NCI-H1930 (cell line): Measurements from ENCODE around the gene PABPC3.

ENCODE experiments used
- DNase-seq, 2 experiments: peaks; one replicate each; lab custom pipeline; 2025; lab: John Stamatoyannopoulos, UW

PABPC3 gene

GRCh38 chr13:25112695-25113255, 16.8 kb downstream of the PABPC3 start:
- DNase-seq: no peak

- DNase-seq: peak; percentile 46 to 72
These were observed 18.3 kb downstream of the PABPC3 start for GRCh38 chr13:25114220-25114619.

- DNase-seq: no peak
These were observed 20.1 kb downstream of the PABPC3 start for GRCh38 chr13:25116044-25116443.

- DNase-seq: no peak
These were observed 21.4 kb downstream of the PABPC3 start for GRCh38 chr13:25117312-25117711.

GRCh38 chr13:25118378-25118905, 22.5 kb downstream of the PABPC3 start:
- no peak for DNase-seq

GRCh38 chr13:25130944-25131343, 35.0 kb downstream of the PABPC3 start:
- no peak for DNase-seq

GRCh38 chr13:25131881-25132420, 36.0 kb downstream of the PABPC3 start:
- DNase-seq: no peak

GRCh38 chr13:25132751-25133390, 36.9 kb downstream of the PABPC3 start:
- DNase-seq: no peak

- no peak for DNase-seq
These were observed 40.0 kb downstream of the PABPC3 start for GRCh38 chr13:25135896-25136295.

- DNase-seq: peak; percentile 62 to 79
These were observed 41.2 kb downstream of the PABPC3 start for GRCh38 chr13:25136880-25137787.

- DNase-seq: no peak
These were observed 41.8 kb downstream of the PABPC3 start for GRCh38 chr13:25137788-25138115.

- DNase-seq: no peak
These were observed 45.1 kb downstream of the PABPC3 start for GRCh38 chr13:25141042-25141441.

GRCh38 chr13:25143706-25144105, 47.8 kb downstream of the PABPC3 start:
- no peak for DNase-seq

GRCh38 chr13:25147638-25148401, 51.9 kb downstream of the PABPC3 start:
- no peak for DNase-seq

GRCh38 chr13:25148402-25148771, 52.5 kb downstream of the PABPC3 start:
- DNase-seq: no peak
